SK-N-SH treated with all-trans-retinoic acid at 6 μM for 48 hours (cell line): ENCODE data around the gene BRAT1.

ENCODE experiments used
- CSDC2 ChIP-seq: fragments of 250-450 bp; sonication (Bioruptor Pico); IDR thresholded peaks from 2 replicates; pipeline ENCODE4 v1.5.0; 2020; ENCODE audit warnings: mild to moderate bottlenecking, moderate library complexity
- ESRRG ChIP-seq: fragments of 250-450 bp; sonication (Bioruptor Pico); IDR thresholded peaks from 2 replicates; pipeline ENCODE4 v1.6.1; 2021; ENCODE audit warnings: mild to moderate bottlenecking
- OSR1 ChIP-seq: fragments of 250-450 bp; sonication (Bioruptor Pico); IDR thresholded peaks from 2 replicates; pipeline ENCODE4 v1.8.0; 2022; ENCODE audit warnings: moderate library complexity, mild to moderate bottlenecking, inconsistent platforms
- RARB ChIP-seq: fragments of 250-450 bp; sonication (Bioruptor Pico); IDR thresholded peaks from 2 replicates; pipeline ENCODE4 v1.8.0; 2021; ENCODE audit warnings: mild to moderate bottlenecking, moderate library complexity

DNA sequence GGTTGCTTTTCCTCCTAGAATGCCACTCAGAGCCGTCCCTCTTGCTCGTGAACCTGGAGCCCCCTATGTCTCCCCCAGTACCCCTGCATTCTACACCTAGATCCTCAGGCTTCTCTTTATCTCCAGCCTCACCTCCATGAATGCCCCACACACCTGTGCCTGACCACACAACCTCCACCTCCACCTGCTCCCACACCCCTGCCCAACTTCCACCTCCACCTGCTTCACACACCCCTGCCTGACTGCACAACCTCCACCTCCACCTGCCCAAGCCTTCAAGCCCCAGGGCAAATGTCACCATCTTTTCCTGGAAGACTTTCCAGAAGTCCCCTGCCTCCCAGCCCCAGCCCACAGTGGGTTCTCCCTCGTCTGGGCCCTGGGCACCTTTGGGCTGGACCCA is 42.6 kb downstream of the BRAT1 start:
- TF ChIP-seq RARB (no peak), ESRRG (CRISPR knock-in tag) (no peak), CSDC2 (no peak), OSR1 (no peak)
